HL-60 (cell line): ENCODE measurements around the gene ALDH3B1.
"Not testable (repeated sequence)": the region's sequence is repeated elsewhere in the genome, so short reads cannot be mapped to it uniquely, and the experiment has no call there.

Experiments
- CTCF ChIP-seq: IDR thresholded peaks from one replicate; pipeline ENCODE4 v1.5.1; 2011; ENCODE audit warnings: low read length, control low read depth, inconsistent platforms; ENCODE audit not compliant: insufficient read depth
- GABPA ChIP-seq: IDR thresholded peaks from 2 replicates; pipeline ENCODE4 v1.6.1; 2012; ENCODE audit warnings: low read depth
- POLR2AphosphoS5 ChIP-seq: IDR thresholded peaks from 2 replicates; pipeline ENCODE4 v1.6.1; 2012; ENCODE audit warnings: low read depth
- REST ChIP-seq: IDR thresholded peaks from 2 replicates; pipeline ENCODE4 v1.6.1; 2012; ENCODE audit warnings: low read depth; ENCODE audit not compliant: insufficient replicate concordance

GRCh38 chr11:67995129-67995528, 15.0 kb upstream of the ALDH3B1 start:
- not testable (repeated sequence) for TF ChIP-seq CTCF, GABPA, POLR2AphosphoS5, REST
